HG02763 (cell line): Measurements from ENCODE around the gene BAIAP2L2.
"Not testable (repeated sequence)": the region's sequence is repeated elsewhere in the genome, so short reads cannot be mapped to it uniquely, and the experiment has no call there.

ENCODE experiments used
- ATAC-seq: cut with Tn5 transposase; IDR thresholded peaks from one replicate; pipeline ENCODE4 v1.9.1; 2021; ENCODE audit warnings: mild to moderate bottlenecking, moderate library complexity; ENCODE audit not compliant: unreplicated experiment

The BAIAP2L2 gene

GRCh38 chr22:38110008-38110862 is at the start of gene BAIAP2L2:
Gene BAIAP2L2, minus strand, starts transcription at chr22:38110684. Its CDS starts 159 bp downstream, at chr22:38110525.
- no peak for ATAC-seq

GRCh38 chr22:38155703-38156102 is 45.2 kb upstream of the BAIAP2L2 start:
- ATAC-seq, result no peak

- ATAC-seq, result not testable (repeated sequence)
Observed at GRCh38 chr22:38154563-38154915, 44.1 kb upstream of the BAIAP2L2 start.

- ATAC-seq, result no peak
Observed at GRCh38 chr22:38153821-38154562, 43.5 kb upstream of the BAIAP2L2 start.

- ATAC-seq, result no peak
Observed at GRCh38 chr22:38151126-38151500, 40.6 kb upstream of the BAIAP2L2 start.

GRCh38 chr22:38148245-38148644 is 37.8 kb upstream of the BAIAP2L2 start:
- ATAC-seq, result no peak

GRCh38 chr22:38146166-38146565 is 35.7 kb upstream of the BAIAP2L2 start:
- not testable (repeated sequence) for ATAC-seq

GRCh38 chr22:38144025-38144405 is 33.5 kb upstream of the BAIAP2L2 start:
- no peak for ATAC-seq

- no peak for ATAC-seq
Observed at GRCh38 chr22:38142606-38143005, 32.1 kb upstream of the BAIAP2L2 start.

- no peak for ATAC-seq
Observed at GRCh38 chr22:38141217-38141973, 30.9 kb upstream of the BAIAP2L2 start.

GRCh38 chr22:38139901-38140300 is 29.4 kb upstream of the BAIAP2L2 start:
- no peak for ATAC-seq

GRCh38 chr22:38138961-38139360 is 28.5 kb upstream of the BAIAP2L2 start:
- ATAC-seq, result no peak

GRCh38 chr22:38137876-38138687 is 27.6 kb upstream of the BAIAP2L2 start:
- ATAC-seq, result no peak

- ATAC-seq, result no peak
Observed at GRCh38 chr22:38136607-38137006, 26.1 kb upstream of the BAIAP2L2 start.

- no peak for ATAC-seq
Observed at GRCh38 chr22:38135133-38135706, 24.7 kb upstream of the BAIAP2L2 start.

- ATAC-seq, result no peak
Observed at GRCh38 chr22:38133331-38133730, 22.8 kb upstream of the BAIAP2L2 start.

GRCh38 chr22:38132794-38133193 is 22.3 kb upstream of the BAIAP2L2 start:
- no peak for ATAC-seq

- no peak for ATAC-seq
Observed at GRCh38 chr22:38132136-38132535, 21.7 kb upstream of the BAIAP2L2 start.

- no peak for ATAC-seq
Observed at GRCh38 chr22:38131399-38131798, 20.9 kb upstream of the BAIAP2L2 start.

- ATAC-seq, result no peak
Observed at GRCh38 chr22:38129856-38130255, 19.4 kb upstream of the BAIAP2L2 start.
